Measurements from ENCODE around the gene PCDHA8. TPM values are rescaled to one million over a fixed set of nuclear protein-coding genes. Genes with fewer than 3 reads are reported as not detected.
A peak's percentile ranks its signal among the peaks of the same experiment; 100 is the strongest.
"Not testable (repeated sequence)": the region's sequence is repeated elsewhere in the genome, so short reads cannot be mapped to it uniquely, and the experiment has no call there.

Gene PCDHA8
- total RNA-seq, 4 donors from 2014 or later, result 0.79 to 1.2 TPM; not detected in 2

GRCh38 chr5:140827704-140828361 lies 13.2 kb upstream of the PCDHA8 start, which contains the start of gene PCDHA6:
TSS of gene PCDHA6 (plus strand) at chr5:140827960. CDS start at chr5:140828092, 132 bp downstream.
- H3K27me3 ChIP-seq, result peaks cover 31% of the 10 kb centered on the region
- WGBS, 2 donors (ENCODE audit: low coverage in 1 of 2), result 48 to 57% methylated on average over 9 to 27 of the region's 27 CpGs

GRCh38 chr5:140828362-140828737 lies 12.6 kb upstream of the PCDHA8 start:
- no peak for DNase-seq
- Histone ChIP-seq H3K27me3 (peaks cover 31% of the 10 kb centered on the region), H3K4me1 (no peaks in the 10 kb centered on the region), H3K4me3 (no peak overlapping the region), H3K36me3 (no peaks in the 10 kb centered on the region), H3K27ac (no peak overlapping the region), H3K9me3 (peaks cover 9 to 38% of the 10 kb centered on the region in 2 donors)
- TF ChIP-seq CTCF (IDR thresholded peaks at IDR 0.05), result no peak
- TF ChIP-seq EP300 (IDR thresholded peaks at IDR 0.05; ENCODE audit: low read depth), result no peak
- no peak for TF ChIP-seq POLR2A (IDR thresholded peaks at IDR 0.05)
- TF ChIP-seq POLR2AphosphoS5 (IDR thresholded peaks at IDR 0.05), result no peak
- in situ Hi-C loops (cut with MboI; ENCODE audit: low pct_ligation_motif_present in 1 of 4, low pct_unique_long_range_greater_than_20kb in 1 of 4, low sequenced_read_pairs in 3 of 4), result no loop called here
- WGBS, 2 donors (ENCODE audit: low coverage in 1 of 2), result 58 to 66% methylated on average over 4 to 18 of the region's 18 CpGs
- intact Hi-C loops (cut with DNase I; ENCODE audit: low total_unique reads), result no loop called here

More at GRCh38 chr5:140827704-140828361, 13.2 kb upstream of the PCDHA8 start, which contains the start of gene PCDHA6:
- no peaks in the 10 kb centered on the region for H3K4me1 ChIP-seq
- no peak for TF ChIP-seq CTCF (IDR thresholded peaks at IDR 0.05)
- TF ChIP-seq EP300 (IDR thresholded peaks at IDR 0.05; ENCODE audit: low read depth), result no peak
- TF ChIP-seq POLR2AphosphoS5 (IDR thresholded peaks at IDR 0.05), result no peak
- TF ChIP-seq POLR2A (IDR thresholded peaks at IDR 0.05), result no peak
- no peak for DNase-seq
- no peak within 1 kb of the TSS for H3K27ac ChIP-seq
- no peak within 1 kb of the TSS for H3K4me3 ChIP-seq
- no peaks in the 10 kb centered on the region for H3K36me3 ChIP-seq
- H3K9me3 ChIP-seq, result peaks cover 9 to 36% of the 10 kb centered on the region in 2 donors
- intact Hi-C loops (cut with DNase I; ENCODE audit: low total_unique reads) (no loop called here), in situ Hi-C loops (cut with MboI; ENCODE audit: low pct_ligation_motif_present in 1 of 4, low pct_unique_long_range_greater_than_20kb in 1 of 4, low sequenced_read_pairs in 3 of 4) (no loop called here)

GRCh38 chr5:140829511-140830501 lies 11.2 kb upstream of the PCDHA8 start:
- intact Hi-C loops (cut with DNase I; ENCODE audit: low total_unique reads); H3K36me3 ChIP-seq; H3K4me1 ChIP-seq; in situ Hi-C loops (cut with MboI; ENCODE audit: low pct_ligation_motif_present in 1 of 4, low pct_unique_long_range_greater_than_20kb in 1 of 4, low sequenced_read_pairs in 3 of 4); DNase-seq; H3K27ac ChIP-seq; H3K4me3 ChIP-seq: not testable (repeated sequence)
- peaks cover 42% of the 10 kb centered on the region for H3K27me3 ChIP-seq
- 63 to 78% methylated on average over 1 to 103 of the region's 106 CpGs for WGBS, 2 donors (ENCODE audit: low coverage in 1 of 2)
- H3K9me3 ChIP-seq, result peaks cover 12 to 46% of the 10 kb centered on the region in 2 donors

- Histone ChIP-seq H3K9me3 (peaks cover 17 to 47% of the 10 kb centered on the region in 2 donors), H3K4me3 (peak within 1 kb of the TSS in 1 of 4 donors; percentile 5), H3K27me3 (peaks cover 31% of the 10 kb centered on the region), H3K27ac (no peak within 1 kb of the TSS), H3K36me3 (no peaks in the 10 kb centered on the region), H3K4me1 (no peaks in the 10 kb centered on the region)
- intact Hi-C loops (cut with DNase I; ENCODE audit: low total_unique reads), result no loop called here
- WGBS, 2 donors (ENCODE audit: low coverage in 1 of 2), result 11 to 37% methylated on average over 8 of the region's 8 CpGs
- in situ Hi-C loops (cut with MboI; ENCODE audit: low pct_ligation_motif_present in 1 of 4, low pct_unique_long_range_greater_than_20kb in 1 of 4, low sequenced_read_pairs in 3 of 4), result no loop called here
- TF ChIP-seq POLR2A (IDR thresholded peaks at IDR 0.05) (no peak), CTCF (IDR thresholded peaks at IDR 0.05) (no peak), EP300 (IDR thresholded peaks at IDR 0.05; ENCODE audit: low read depth) (no peak), POLR2AphosphoS5 (IDR thresholded peaks at IDR 0.05) (no peak)
- DNase-seq, result no peak
Measured at GRCh38 chr5:140833993-140834392, 7.0 kb upstream of the PCDHA8 start, which contains the start of gene PCDHA7. TSS of gene PCDHA7 (plus strand) at chr5:140834269. CDS start at chr5:140834384, 115 bp downstream.

GRCh38 chr5:140834439-140835008 lies 6.5 kb upstream of the PCDHA8 start:
- WGBS, 2 donors (ENCODE audit: low coverage in 1 of 2), result 71% methylated on average over 29 of the region's 38 CpGs; no CpG with 5 or more reads in 1 of the 2 donors
- DNase-seq; H3K36me3 ChIP-seq; intact Hi-C loops (cut with DNase I; ENCODE audit: low total_unique reads); in situ Hi-C loops (cut with MboI; ENCODE audit: low pct_ligation_motif_present in 1 of 4, low pct_unique_long_range_greater_than_20kb in 1 of 4, low sequenced_read_pairs in 3 of 4); H3K27ac ChIP-seq; H3K4me1 ChIP-seq: not testable (repeated sequence)
- H3K27me3 ChIP-seq, result peaks cover 31% of the 10 kb centered on the region
- H3K4me3 ChIP-seq, result peak overlapping the region in 1 of 4 donors; percentile 5
- H3K9me3 ChIP-seq, result peaks cover 17 to 43% of the 10 kb centered on the region in 2 donors

Data from transverse colon (tissue), 4 donors.